Endothelial cell of umbilical vein (primary cell): ENCODE data around the gene FAM168B. TPM values are rescaled to one million over a fixed set of nuclear protein-coding genes. Genes with fewer than 3 reads are reported as not detected.

Experiments used
- BruUV-seq: library from RNA; stranded (reverse); fragments of 400-500 nt; replicated peaks from 2 replicates; lab custom pipeline; 2021; lab: Mats Ljungman, UMichigan
- CTCF ChIA-PET: fragments of 300-600, 350-600 bp; sonication (Branson Sonifier 250); formaldehyde crosslinking; loops from one replicate; lab custom pipeline; 2021; ENCODE audit warnings: antibody characterized with exemption, inconsistent platforms; lab: Charles Lee
- POLR2A ChIA-PET: fragments of 300-600, 350-600 bp; sonication (Branson Sonifier 250); formaldehyde crosslinking; loops from one replicate; lab custom pipeline; 2021; ENCODE audit warnings: antibody characterized with exemption, inconsistent platforms; lab: Charles Lee
- DNase-seq: peaks from one replicate; pipeline ENCODE4 v3.0.0-alpha.2; 2011; ENCODE audit warnings: low read depth, low spot score
- FAIRE-seq: peaks from 2 replicates; lab custom pipeline; 2011; peaks lifted over from hg19 to GRCh38; lab: Jason Lieb, UNC
- H2AFZ ChIP-seq: 2 replicates; pipeline ENCODE4 v1.6.0; 2012; ENCODE audit warnings: low read depth, low read length, control low read depth, inconsistent platforms
- H3K27ac ChIP-seq: 2 replicates; pipeline ENCODE4 v1.5.1; 2011; ENCODE audit warnings: low read depth, mild to moderate bottlenecking, control low read depth, low read length, moderate library complexity; ENCODE audit not compliant: insufficient read depth
- H3K27me3 ChIP-seq, 2 experiments: 2 replicates each; pipeline versions ENCODE4 v1.6.0 to v1.6.1; 2011; ENCODE audit warnings: low read length in 2 of 2, mixed read lengths in 1 of 2; ENCODE audit not compliant: control insufficient read depth in 2 of 2, insufficient read depth in 2 of 2
- H3K36me3 ChIP-seq, 2 experiments: 2 replicates in 1 of 2; 3 replicates in 1 of 2; pipeline ENCODE4 v1.5.1; 2011; ENCODE audit warnings: low read length in 2 of 2, mild to moderate bottlenecking in 1 of 2, moderate library complexity in 1 of 2; ENCODE audit not compliant: control insufficient read depth in 2 of 2, insufficient read depth in 2 of 2; ENCODE audit errors: extremely low read depth in 1 of 2
- H3K4me1 ChIP-seq: 3 replicates; pipeline ENCODE4 v1.5.1; 2011; ENCODE audit warnings: mild to moderate bottlenecking, low read length; ENCODE audit not compliant: control insufficient read depth, insufficient read depth; ENCODE audit errors: extremely low read depth
- H3K4me2 ChIP-seq: 2 replicates; pipeline ENCODE4 v1.6.1; 2011; ENCODE audit warnings: low read length, control low read depth, mixed read lengths; ENCODE audit not compliant: insufficient read depth
- H3K4me3 ChIP-seq, 3 experiments: fragments of 200-600 bp in 1 of 3; sonication (generic), shearing (Covaris generic) in 1 of 3; replicated peaks in 1 of 3; 2 replicates each; pipeline ENCODE4 v1.5.1; 2011 to 2016; ENCODE audit warnings: control low read depth in 3 of 3, low read length in 3 of 3, mild to moderate bottlenecking in 2 of 3, inconsistent platforms in 1 of 3, low read depth in 1 of 3, moderate library complexity in 1 of 3; ENCODE audit not compliant: insufficient read depth in 1 of 3
- H3K79me2 ChIP-seq: 2 replicates; pipeline ENCODE4 v1.6.0; 2012; ENCODE audit warnings: low read length, inconsistent platforms; ENCODE audit not compliant: control insufficient read depth, insufficient read depth
- H3K9ac ChIP-seq: replicated peaks from 2 replicates; pipeline ENCODE3; 2011; ENCODE audit warnings: low read length, control low read depth; ENCODE audit not compliant: insufficient read depth; ENCODE audit errors: extremely low read depth
- H3K9me1 ChIP-seq: replicated peaks from 3 replicates; pipeline ENCODE4 v1.6.0; 2011; ENCODE audit warnings: mild to moderate bottlenecking, low read length; ENCODE audit not compliant: control insufficient read depth, insufficient read depth; ENCODE audit errors: extremely low read depth
- H3K9me3 ChIP-seq: replicated peaks from 2 replicates; pipeline ENCODE4 v1.5.1; 2012; ENCODE audit warnings: low read length, inconsistent platforms; ENCODE audit not compliant: control insufficient read depth, insufficient read depth
- H4K20me1 ChIP-seq: replicated peaks from 2 replicates; pipeline ENCODE3; 2011; ENCODE audit warnings: mild to moderate bottlenecking, low read length; ENCODE audit not compliant: control insufficient read depth, insufficient read depth; ENCODE audit errors: extremely low read depth
- EZH2 ChIP-seq: IDR thresholded peaks from 2 replicates; pipeline ENCODE4 v1.6.1; 2012; ENCODE audit warnings: borderline replicate concordance, low read depth, mild to moderate bottlenecking, moderate library complexity, low read length, inconsistent platforms; ENCODE audit not compliant: severe bottlenecking
- FOS ChIP-seq: IDR thresholded peaks from 2 replicates; pipeline ENCODE4 v1.6.1; 2011; ENCODE audit warnings: mild to moderate bottlenecking, low read length, moderate library complexity, borderline replicate concordance; ENCODE audit not compliant: insufficient read depth
- GATA2 ChIP-seq: IDR thresholded peaks from 2 replicates; pipeline ENCODE4 v1.7.0; 2011; ENCODE audit warnings: low read depth, mild to moderate bottlenecking, moderate library complexity, mixed read lengths, low read length; ENCODE audit not compliant: insufficient read length, insufficient read depth
- JUN ChIP-seq: IDR thresholded peaks from 2 replicates; pipeline ENCODE4 v1.6.1; 2011; ENCODE audit warnings: borderline replicate concordance, low read depth; ENCODE audit not compliant: insufficient read length, insufficient read depth
- MYC ChIP-seq: IDR thresholded peaks from one replicate; pipeline ENCODE4 v1.6.1; 2011; ENCODE audit warnings: mild to moderate bottlenecking, low read depth, low read length
- POLR2A ChIP-seq: IDR thresholded peaks from 2 replicates; pipeline ENCODE4 v1.6.1; 2012; ENCODE audit warnings: low read depth, mild to moderate bottlenecking, control low read depth, low read length
- POLR2AphosphoS5 ChIP-seq: IDR thresholded peaks from 2 replicates; pipeline ENCODE4 v1.6.1; 2012; ENCODE audit warnings: low read depth, mild to moderate bottlenecking, control low read depth, low read length, moderate library complexity; ENCODE audit not compliant: insufficient read depth
- dilution Hi-C: fragments of 300-500 bp; cut with MboI; formaldehyde crosslinking; loops from one replicate; pipeline ENCODE4 v1.15.0; 2019; ENCODE audit warnings: low sequenced_read_pairs; ENCODE audit not compliant: extremely low pct_ligation_motif_present
- intact Hi-C: fragments of 100-400 bp; cut with micrococcal nuclease; formaldehyde crosslinking; loops from one replicate; pipeline ENCODE4 v1.10.0; 2022
- polyA plus RNA-seq, 4 experiments: library from polyadenylated mRNA; depleted of rRNA in 3 of 4; stranded (reverse) in 3 of 4; unstranded in 1 of 4; fragments of >200 nt; gene quantifications; 2 replicates each; pipeline versions ENCODE4 v1.2.1 to v1.2.3, GENCODE V29; 2011 to 2012; ENCODE audit warnings: missing spikeins in 1 of 4
- total RNA-seq: library from RNA; stranded (reverse); gene quantifications from 2 replicates; pipeline ENCODE4 v1.2.3, GENCODE V29; 2021
- TF ChIP-seq, protein P1 (sequence below): IDR thresholded peaks from 2 replicates; pipeline ENCODE4 v1.6.1; 2011; ENCODE audit not compliant: insufficient read depth, insufficient read length
- TF ChIP-seq, protein P2 (sequence below), 2 donors: IDR thresholded peaks; 1 replicate in 1 of 2; 2 replicates in 1 of 2; pipeline ENCODE4 v1.5.1; 2011; ENCODE audit warnings: low read length in 2 of 2, mild to moderate bottlenecking in 2 of 2, moderate library complexity in 2 of 2, control low read depth in 1 of 2, inconsistent platforms in 1 of 2, low read depth in 1 of 2; ENCODE audit not compliant: insufficient read depth in 1 of 2; ENCODE audit errors: extremely low read depth in 1 of 2

Gene FAM168B
- total and polyA plus RNA-seq, 2 donors (not counting 3 experiments of a cell fraction or from before 2014, with no cell fraction given), result 109 to 183 TPM

DNA sequence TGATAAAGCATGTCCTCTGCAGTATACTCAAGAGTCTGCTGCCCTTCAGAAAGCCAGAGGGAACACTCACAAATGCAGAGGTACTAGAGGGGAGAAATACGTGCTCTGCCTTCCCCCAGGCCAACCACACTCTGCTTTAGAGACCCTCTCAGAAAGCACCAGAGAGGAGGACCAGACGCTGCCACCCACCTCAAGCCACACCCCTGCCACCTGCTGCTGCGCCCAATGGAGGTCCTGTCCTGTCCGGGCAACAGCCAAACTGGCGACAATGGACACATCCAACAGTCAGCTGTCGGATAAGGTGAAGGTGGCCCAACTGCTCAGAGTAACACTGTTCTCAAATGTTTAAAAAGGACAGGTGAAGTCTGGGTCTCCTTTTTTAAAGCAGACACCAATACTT lies 44.6 kb downstream of the FAM168B start:
- ChIA-PET CTCF (no interaction called here), POLR2A (no interaction called here)
- H3K27me3 ChIP-seq, result no peaks in the 10 kb centered on the region
- peaks cover 2% of the 10 kb centered on the region for H3K79me2 ChIP-seq
- no peak overlapping the region for H3K27ac ChIP-seq
- no peaks in the 10 kb centered on the region for H3K9me1 ChIP-seq
- H3K4me1 ChIP-seq, result no peaks in the 10 kb centered on the region
- no peak for FAIRE-seq
- no peak overlapping the region for H3K9ac ChIP-seq
- peaks cover 6% of the 10 kb centered on the region for H4K20me1 ChIP-seq
- H3K9me3 ChIP-seq, result no peaks in the 10 kb centered on the region
- H3K4me3 ChIP-seq, result no peak overlapping the region
- DNase-seq, result no peak
- peaks cover 17 to 42% of the 10 kb centered on the region in 2 experiments for H3K36me3 ChIP-seq
- no peak overlapping the region for H2AFZ ChIP-seq
- no TSS peak for BruUV-seq
- intact Hi-C loops, result loop anchor here (10.0 kb wide), 1 partner anchor 254 kb away; no protein-coding TSS in a partner anchor
- no peak overlapping the region for H3K4me2 ChIP-seq
- dilution Hi-C loops, result no loop called here
- TF ChIP-seq, protein P1, sequence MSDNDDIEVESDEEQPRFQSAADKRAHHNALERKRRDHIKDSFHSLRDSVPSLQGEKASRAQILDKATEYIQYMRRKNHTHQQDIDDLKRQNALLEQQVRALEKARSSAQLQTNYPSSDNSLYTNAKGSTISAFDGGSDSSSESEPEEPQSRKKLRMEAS, result no peak
- no peak for TF ChIP-seq POLR2A
- TF ChIP-seq, protein P2, sequence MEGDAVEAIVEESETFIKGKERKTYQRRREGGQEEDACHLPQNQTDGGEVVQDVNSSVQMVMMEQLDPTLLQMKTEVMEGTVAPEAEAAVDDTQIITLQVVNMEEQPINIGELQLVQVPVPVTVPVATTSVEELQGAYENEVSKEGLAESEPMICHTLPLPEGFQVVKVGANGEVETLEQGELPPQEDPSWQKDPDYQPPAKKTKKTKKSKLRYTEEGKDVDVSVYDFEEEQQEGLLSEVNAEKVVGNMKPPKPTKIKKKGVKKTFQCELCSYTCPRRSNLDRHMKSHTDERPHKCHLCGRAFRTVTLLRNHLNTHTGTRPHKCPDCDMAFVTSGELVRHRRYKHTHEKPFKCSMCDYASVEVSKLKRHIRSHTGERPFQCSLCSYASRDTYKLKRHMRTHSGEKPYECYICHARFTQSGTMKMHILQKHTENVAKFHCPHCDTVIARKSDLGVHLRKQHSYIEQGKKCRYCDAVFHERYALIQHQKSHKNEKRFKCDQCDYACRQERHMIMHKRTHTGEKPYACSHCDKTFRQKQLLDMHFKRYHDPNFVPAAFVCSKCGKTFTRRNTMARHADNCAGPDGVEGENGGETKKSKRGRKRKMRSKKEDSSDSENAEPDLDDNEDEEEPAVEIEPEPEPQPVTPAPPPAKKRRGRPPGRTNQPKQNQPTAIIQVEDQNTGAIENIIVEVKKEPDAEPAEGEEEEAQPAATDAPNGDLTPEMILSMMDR (IDR thresholded peaks at IDR 0.05; ENCODE audit: extremely low read depth in 1 of 2, insufficient read depth in 1 of 2, low read depth in 1 of 2, low read length in 2 of 2), result no peak
- TF ChIP-seq JUN, result no peak
- TF ChIP-seq POLR2AphosphoS5, result no peak
- no peak for TF ChIP-seq EZH2
- no peak for TF ChIP-seq FOS
- TF ChIP-seq MYC, result no peak
- no peak for TF ChIP-seq GATA2
